ENCODE results near the gene MFSD6.
A peak's percentile ranks its signal among the peaks of the same experiment; 100 is the strongest.

Gene MFSD6

DNA sequence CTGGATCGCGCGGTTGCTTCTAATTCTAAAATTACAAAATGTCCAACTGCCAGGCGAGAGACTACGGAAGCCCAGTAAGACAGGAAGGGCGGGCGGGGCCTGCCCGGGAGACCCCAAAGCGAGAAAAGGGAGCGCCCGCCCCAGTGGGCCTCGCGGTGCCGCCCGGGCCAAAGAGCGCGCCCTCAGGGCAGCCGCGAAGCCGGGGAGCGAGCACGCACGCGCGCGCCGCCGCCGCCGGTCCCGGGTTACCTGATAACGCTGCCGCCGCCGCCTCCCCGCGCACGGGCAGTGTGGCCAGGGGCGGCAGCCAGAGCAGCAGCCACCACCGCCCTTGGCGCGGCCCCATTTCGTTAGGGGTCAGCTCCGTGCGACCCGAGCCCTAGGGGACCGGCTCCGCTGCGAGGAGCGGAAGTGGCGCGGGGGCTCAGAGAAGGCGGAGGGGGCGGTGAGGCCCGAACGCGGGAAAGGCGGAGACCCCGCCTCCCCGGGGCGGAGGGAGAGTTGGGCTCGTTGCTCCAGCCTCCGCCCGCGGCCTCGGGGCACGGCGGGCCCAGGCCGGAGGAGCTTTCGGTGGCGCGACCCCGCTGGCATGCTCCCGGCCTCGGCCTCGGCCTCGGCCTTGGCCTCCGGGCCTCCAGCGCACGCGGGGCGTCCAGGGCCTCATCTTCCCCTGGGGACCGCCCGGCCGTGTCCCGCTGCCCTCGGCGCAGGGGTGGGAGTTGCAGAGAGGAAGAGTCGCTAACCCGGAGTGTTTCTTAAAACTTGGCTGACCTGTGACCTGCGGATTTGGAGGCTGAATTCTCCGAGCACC is 126.4 kb downstream of the MFSD6 start, which contains the start of gene NEMP2:
TSS of gene NEMP2 (minus strand) at position 413 of the 811 bp plus-strand sequence. CDS start at position 346, 67 bp downstream.
- DNase-seq, result peak; percentile 72

DNA sequence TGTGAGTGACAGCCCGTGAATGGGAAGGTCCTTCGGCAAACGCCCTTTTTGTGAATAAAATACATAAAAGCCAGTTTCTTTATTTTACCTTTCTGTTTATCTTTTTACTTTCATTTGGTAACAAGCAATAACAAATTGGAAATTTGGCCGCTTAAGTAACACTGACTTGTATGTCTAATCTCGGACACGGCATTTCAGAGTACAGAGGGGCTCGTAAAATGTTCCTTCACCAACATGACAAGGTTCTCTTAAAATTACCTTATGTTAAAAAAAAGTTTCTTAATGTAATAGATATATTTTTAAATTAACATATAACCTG is 126.9 kb downstream of the MFSD6 start:
- peak; percentile 44 for DNase-seq

DNA sequence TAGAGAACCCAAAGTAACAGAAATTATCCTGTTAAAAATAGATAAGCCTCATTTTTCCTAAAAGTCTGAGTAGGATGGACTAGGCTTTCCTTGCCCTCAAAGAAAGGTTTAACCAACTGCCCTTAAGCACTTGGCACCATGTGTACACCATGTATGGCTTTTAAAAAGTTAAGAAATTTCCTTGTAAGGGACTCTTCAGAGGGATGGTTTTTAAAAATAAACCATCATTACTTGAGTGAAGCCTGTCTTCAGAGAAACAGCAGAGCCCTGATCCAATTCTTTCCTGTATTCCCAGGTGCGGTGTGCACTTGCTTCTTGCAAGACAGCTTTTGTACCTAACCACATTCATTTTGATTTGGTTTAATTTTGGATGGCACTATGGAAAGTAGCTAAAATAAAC is 127.4 kb downstream of the MFSD6 start:
- DNase-seq, result no peak

DNA sequence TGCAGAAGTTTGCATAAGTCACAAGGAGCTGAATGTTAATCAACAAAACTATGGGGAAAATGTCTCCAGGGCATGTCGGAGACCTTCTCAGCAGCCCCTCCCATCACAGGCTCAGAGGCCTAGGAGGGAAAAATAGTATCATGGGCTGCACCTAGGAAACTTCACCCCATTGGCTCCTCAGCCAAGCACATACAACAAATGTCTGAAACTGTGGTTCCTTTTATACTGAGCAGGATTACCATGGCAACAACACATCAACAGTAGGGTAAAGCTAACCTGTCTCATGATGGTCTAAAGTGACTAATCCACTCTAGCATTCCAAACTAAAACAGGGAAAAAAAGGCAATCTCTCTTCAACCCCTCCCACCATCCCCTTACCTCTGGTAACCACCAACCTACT is 129.6 kb downstream of the MFSD6 start:
- no peak for DNase-seq

DNA sequence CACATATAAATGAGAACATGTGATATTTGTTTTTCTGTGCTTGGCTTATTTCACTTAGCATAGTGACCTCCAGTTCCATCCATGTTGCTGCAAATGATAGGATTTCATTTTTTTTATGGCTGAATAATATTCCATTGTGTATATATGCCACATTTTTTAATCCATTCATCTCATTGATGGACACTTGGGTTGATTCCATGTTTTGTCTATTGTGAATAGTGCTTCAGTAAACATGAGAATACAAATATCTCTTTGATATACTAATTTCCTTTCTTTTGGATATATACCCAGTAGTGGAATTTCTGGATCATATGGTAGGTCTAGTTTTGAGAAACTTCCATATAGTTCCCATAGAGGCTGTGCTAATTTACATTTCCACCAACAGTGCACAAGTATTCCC is 130.0 kb downstream of the MFSD6 start:
- no peak for DNase-seq

DNA sequence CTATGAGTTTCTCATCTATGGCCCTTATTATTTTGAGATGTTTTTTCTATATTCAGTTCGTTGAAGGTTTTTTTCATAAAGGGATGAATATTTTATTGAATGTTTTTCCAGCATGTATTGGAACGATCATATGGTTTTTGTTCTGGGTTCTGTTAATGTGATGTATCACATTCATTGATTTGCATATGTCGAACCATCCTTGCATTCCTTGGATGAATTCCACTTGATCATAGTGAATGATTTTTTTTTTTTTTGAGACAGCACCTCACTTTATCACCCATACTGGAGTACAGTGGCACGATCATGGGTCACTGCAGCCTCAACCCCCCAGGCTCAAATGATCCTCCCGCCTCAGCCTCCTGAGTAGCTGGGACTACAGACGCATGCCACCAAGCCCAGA is 131.9 kb downstream of the MFSD6 start:
- no peak for DNase-seq

DNA sequence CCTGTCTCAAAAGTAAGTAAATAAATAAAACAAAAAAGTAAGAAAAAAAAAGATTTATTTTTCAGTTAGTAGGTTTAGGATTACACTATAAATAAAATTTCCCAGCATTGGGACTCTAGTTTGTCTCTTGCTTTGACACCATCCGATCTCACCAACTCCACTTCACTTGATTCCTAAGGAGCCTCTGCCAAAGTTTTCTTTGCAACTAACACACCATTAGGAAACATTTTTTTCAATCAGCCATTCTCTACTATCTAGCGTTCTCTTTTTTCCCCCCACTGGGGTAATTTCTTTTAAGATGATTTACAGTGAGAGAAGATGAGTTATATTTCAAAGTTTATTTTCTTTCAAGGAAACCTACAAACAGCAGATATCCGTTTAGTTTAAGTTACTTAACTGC is 136.9 kb downstream of the MFSD6 start:
- no peak for DNase-seq

DNA sequence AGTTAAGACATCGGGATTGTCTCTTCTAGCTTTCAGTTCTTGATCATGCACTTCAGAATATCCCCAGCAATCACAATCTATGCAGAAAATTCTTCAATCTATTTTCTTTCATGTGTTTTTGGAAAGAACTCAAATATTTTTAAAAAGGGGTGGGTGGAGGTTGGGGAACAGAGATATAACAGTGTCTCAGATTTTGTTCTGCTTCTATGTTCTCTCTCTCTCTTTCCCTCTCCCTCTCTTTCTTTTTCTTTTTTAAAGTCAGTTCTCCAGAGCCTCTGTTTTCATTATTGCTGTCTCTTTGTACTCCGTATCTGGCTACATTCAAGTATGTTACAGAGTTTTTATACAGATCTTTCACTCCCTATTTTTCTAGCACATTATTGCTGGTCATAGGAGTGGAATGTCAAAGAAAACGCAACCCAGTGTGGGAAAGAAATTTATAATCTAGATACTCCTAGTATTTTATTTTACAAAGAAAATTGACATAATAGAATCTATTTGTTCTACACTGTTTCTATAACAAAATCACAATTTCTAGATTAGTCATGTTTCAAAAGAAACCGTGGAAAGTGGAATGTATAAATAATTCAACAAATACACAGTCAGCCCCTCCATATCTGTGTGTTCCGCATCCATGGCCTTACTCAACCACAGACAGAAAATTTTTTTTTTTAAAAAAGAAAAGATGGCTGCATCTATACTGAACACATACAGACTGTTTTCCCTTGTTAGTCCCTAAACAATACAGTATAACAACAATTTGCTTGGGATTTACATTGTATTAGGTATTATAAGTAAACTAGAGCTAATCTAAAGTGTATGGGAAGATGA is 137.6 kb downstream of the MFSD6 start:
- DNase-seq, result no peak

DNA sequence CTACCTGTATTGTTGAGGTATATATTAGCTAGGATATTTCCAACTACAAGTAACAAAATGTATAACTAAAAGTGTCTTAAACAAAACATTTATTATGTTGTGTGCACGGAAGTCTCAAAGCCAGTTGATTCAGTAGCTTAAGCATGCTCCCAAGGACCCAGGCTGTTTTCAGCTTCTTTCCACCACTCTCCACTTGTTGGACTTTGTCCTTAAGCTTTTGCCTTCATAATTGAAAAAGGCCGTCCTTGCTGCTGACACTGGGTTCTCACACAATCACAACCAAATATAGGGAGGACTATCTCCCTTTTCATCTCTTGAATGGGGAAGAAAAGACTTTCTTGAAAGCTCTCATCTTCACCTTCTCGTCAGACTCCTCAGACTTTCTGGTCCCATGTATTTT is 138.6 kb downstream of the MFSD6 start:
- DNase-seq, result no peak

DNA sequence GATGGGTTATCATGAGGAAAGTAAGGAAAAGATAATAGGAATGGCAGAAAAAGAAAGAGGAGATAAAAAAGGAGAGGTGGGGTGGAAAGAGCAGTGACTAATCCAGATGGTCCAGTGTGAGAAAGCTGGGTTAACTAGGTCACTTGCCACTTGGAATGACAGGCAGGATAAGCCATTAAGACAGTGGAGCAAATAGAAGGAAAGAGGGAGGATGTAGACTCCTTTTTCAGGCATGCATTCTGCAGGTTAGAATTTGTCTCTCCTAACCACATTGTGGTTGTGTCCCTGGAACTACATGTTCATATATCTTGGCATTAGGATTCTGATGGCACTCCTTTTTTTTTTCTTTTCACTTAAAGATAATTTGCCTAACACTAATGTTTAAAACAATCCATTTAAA is 139.7 kb downstream of the MFSD6 start:
- DNase-seq, result no peak

DNA sequence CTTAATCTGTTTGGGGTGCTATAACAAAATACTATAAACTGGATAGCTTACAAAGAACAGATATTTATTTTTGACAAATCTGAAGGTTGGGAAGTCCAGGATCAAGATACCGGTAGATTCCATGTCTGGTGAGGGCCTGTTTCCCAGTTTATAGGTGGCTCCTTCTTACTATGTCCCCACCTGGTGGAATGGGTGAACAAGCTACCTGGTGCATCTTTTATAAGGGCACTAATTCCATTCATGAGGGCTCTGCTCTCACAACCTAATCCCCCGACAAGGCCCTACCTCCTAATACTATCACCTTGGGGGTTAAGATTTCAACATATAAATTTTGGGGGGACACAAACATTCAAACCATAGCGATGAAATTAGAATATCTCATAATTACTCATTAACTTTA is 142.0 kb downstream of the MFSD6 start:
- DNase-seq, result no peak

All from NCI-H1694 treated with DMSO at 0.1 percent for 48 hours (cell line).